NK-92 (cell line): Measurements from ENCODE around the gene GARS1.

Source experiments
- DNase-seq: peaks from one replicate; lab custom pipeline; 2025; ENCODE audit not compliant: unreplicated experiment; lab: John Stamatoyannopoulos, UW

The GARS1 gene

GRCh38 chr7:30652698-30653641, 58.3 kb downstream of the GARS1 start:
- no peak for DNase-seq

GRCh38 chr7:30654296-30655090, 59.8 kb downstream of the GARS1 start:
- no peak for DNase-seq

DNA sequence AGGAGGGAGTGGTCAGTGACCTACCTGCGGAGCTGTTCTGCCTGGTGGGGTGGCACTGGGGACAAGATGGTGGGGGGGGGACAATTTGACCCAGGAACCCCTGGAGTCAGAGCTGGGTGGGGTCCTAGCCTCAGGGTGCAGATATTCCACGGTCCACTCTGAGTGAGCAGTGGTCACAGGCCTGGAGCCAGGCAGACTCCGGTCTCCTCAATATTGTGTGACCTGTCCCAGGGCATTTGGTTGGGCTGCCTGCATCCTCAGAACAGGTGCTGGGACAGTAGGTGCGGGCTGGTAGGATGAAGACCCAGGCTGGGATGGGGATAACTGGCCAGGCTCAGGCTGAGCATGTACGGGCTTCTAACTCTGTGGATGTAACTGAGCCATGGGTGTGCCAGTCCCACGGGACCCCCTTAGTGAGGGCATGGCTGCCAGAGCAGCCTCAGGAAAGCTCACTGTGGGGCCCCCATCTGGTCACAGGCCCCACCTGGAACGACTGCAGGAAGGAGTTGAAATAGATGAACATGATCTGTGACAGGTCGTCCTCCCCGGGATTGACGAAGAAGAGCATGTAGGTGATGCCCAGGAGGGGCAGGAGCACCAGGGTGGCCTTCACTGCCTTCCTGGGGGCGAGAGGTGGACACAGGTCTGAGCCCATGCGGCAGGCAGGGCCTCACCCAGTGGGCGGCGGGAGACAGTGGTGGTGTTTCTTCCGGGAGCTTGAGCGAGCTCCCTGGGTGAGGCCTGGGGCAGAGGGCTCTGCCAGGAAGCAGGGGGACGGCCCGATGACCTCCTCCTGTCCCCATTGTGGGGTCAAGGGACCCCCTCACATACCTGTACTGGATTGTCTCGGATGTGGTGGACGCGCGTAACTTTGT, 60.7 kb downstream of the GARS1 start:
- no peak for DNase-seq

DNA sequence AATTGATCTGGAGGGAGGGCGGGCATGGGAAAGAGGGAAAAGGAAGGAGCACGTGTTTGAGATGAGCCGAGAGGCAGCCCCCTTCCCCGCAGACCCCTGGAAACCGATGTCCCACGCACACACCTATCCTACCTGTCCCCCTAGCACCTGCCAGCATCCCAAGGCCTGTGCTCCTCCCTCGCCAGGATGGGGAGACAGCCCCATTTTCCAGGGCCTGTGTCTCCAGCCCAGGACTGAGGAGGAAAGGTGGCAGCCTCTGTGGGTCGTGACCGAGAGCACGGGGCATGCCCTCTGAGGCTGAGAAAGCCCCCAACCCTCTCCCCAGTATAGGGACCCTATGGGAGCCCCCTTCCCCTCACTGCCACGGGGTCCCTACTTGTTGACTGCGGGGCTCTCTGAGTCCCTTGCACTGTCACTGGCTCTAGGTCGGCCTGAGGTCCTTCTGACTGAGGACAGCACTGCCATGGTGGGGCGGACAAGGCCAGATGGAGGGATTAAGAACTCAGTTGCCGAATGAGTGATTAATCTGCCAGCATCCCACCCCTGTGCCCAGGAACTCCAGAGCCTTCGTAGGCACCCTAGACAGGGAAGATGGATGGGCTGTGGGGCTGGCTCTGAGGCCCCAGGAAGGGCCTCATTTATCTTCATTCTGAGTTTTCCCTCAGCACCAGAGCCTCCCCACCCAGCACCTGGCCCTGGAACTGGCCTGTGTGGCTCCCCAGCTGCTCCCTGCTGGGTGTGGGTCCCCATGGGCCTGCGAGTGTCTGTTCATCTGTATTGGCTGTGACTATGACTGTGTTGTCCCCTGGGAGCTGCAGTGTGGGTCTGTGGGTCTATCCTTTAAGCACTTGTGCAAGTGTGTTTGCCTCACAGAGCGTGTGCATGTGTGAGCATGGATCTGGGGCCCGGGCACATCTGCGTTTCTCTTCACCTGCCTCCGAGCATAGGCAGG, 61.6 kb downstream of the GARS1 start:
- DNase-seq = no peak

DNA sequence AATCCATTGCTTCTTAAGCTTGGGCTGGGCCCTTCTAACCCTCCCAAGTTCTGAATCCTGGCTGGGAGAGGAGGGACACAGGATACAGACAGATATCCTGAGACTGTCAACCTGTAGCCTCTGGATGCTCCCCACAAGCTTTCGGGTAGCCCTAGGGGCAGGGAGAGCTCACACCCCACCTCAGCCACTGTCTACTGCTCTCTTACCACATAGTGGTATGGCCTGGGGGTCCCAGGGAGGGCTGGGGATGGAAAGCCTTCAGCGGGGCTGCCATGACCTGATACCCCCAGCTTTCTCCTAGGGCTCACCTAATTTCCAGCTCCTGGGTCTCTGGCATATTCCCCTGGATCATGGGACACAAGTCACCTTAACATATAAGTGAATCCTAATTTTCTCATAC, 62.5 kb downstream of the GARS1 start:
- no peak for DNase-seq

GRCh38 chr7:30658479-30659074, 63.9 kb downstream of the GARS1 start:
- no peak for DNase-seq

DNA sequence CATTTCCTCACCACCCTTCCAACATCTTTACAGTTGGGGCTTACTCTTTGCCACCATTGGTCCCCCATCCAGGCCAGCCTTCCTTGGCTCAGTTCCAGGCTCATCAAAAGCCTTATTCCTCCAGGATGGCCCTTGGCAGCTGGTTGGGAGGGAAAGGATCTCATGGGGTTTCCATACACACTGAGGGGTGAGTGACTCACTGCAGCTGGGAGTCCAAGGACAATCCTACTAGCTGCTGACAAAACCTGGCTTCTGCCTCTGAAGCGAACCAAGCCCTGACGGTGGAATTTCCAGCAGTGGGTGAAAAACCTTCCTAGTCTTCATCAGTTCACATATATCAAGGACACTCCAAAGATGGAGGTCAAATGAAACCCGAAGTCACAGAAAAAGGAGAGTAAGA, 64.6 kb downstream of the GARS1 start:
- DNase-seq = no peak

DNA sequence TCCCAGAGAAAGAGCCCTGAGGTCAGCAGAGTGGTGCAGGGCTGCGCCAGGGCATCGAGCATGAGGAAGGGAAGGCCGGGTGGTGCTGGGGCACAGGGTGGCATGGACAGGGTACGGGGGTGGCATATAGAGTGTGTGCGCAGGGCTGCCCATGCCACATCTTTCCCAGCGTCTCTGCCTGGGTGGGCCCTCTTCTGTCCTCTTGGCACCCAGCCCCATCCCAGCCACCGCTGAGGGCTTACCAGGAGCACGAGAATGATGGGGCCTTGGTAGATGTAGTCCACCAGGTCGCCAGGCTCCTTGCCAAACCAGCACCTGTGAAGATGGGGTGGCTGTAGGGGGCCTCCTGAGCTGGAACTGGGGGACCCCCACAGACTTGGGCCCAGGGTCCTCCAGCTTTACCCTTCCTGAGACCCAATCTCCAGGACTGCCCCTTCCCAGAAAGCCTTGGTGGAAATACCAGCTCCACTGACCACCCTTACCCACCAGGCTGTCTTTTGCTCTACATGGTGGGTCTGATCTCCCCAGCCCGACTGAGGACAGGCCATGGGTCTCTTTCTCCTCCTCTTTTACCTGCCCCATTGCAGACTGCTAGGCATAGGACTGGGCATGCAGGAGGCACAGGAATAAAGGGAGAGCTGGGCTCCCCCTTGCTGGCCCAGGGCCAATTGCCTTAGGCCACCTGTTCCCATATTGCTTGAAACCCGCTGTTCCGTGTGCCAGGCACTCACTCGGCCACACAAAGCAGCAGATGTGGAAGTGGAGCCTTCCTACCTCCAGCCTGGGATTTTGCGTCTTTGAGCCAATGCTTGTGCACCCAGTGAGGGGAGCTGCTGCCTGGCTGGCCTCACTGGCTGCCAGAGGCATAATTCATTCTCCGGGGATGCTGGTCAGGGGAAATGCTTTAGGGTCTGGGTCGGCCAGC, 65.9 kb downstream of the GARS1 start:
- DNase-seq = no peak

DNA sequence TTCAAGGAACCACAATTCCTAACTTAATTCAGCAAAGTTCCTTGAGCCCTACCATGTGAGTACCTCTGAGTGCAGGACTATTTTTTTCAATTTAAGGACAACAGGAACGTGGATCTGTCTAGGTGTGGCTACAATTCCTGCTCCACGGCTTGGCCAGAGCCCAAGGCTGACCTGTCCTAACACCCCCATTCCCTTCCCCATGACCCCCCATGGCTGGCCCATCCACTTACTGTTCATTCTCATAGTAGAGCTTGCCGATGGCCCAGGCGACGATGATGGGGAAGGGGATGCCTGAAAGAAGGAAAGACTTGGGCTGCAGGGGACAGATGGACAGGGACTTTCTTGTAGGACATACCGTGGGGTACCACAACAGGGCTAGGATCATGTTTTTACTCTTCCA, 67.2 kb downstream of the GARS1 start:
- no peak for DNase-seq

DNA sequence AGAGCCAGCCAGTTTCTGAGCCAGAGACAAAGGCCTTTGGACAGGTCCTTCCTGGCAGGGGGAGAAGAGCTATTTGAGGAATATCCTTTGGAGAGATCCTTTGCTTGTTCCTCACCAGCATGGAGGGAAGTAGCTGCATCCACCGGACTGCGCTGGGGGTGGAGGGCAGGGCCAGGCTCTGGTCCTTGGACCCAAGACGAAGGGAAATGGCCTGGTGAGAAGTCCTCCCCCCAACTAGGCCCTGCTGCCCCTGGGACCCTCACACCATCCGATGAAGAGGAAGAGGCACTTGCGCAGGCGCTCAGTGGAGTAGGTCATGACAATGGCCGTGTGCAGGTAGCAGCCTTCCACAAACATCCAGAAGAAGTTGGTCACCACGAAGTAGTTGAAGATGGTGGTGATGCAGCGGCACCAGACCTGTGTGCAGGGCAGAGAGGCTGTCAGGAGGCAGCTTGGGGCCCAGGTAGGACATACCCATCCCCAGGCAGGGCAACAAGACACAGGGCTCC, 67.8 kb downstream of the GARS1 start:
- no peak for DNase-seq

DNA sequence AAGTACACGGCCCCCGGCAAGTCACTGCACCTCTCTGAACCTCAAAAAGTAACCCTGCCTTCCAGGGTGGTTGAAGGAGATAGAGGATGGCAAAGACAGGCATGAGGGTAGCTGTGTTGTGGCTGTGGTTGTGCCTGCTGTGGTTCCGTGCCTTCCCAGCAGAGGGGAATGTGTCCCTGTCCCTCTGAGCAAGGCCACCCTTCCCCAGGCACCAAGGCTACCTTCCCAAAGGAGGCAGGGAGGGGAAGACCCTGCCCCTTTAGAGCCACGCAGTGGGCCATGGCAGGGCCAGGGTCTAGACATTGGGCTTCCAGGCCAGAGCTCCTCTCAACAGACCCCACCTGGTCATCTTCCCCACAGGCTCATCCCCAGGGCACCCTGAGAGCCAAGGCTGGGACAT, 68.7 kb downstream of the GARS1 start:
- DNase-seq = no peak

DNA sequence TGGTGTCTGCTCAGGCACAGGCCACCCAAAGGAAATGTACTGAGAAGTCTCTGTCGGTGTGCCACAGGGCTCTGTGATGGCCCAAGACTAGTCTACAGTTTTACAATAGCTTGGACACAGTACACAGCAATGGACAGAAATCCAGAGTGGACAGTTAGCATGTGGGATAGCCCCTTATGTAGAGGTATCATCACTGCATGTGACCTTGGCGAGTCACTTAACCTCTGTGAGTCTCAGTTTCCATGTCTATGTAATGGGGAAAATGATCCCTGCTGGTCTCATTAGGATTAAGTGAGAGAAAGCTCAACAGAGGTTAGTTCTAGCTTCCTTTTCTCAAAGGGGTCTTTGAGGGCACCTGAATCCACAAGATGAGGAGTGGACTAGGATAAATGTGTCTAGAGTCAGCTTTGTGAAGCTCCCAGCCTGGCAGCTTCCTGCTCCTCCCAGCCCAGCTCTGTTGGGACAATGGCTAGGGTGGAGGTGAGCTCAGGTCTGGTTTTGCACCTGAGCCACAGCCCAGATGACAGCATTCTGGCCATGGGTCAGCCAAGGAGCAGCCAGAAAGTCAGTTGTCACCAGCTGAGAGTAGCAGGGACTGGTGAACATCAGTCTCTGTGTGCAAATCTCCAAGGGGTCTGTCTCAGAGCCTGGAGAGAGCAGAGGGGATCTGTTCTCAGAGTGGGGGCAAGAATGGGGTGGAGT, 69.7 kb downstream of the GARS1 start:
- no peak for DNase-seq

DNA sequence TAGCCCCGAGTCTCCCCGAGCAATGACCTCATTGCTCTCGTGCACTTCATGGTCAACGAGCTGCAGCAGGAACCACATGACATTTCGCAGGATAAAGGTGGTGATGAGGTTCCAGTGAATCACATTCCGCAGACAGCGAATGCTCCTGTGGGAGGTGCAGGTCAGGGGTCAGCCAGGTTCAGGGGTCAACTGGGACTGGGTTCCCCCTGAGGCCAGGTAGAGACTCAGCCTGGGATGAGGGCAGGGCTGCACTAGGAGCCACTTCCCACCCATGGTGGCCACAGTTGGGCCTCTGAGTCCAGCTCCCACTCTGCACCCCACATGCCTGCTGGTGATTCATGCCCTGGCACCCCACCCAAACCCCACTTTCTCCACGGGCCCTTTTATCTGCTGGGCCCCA, 70.4 kb downstream of the GARS1 start:
- no peak for DNase-seq

DNA sequence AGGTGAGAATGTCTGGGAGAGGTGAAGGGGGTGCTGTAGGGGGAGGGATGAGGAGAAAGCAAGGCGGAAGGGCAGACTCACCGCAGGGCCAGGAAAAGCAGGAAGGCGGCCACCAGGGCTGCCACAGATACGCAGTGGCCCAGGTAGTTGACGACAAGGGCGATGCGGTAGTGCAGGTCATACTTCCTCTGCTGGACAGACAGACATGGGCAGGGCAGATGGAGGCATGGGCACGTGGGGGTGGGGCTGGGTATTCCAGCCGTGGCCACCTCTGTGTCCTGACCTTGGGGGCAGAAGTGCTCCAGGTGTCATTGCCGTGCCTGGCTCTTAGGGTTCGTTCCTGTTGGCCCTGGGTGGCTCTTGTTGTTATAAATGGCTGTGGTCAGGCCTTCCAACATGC, 70.8 kb downstream of the GARS1 start:
- DNase-seq = no peak

DNA sequence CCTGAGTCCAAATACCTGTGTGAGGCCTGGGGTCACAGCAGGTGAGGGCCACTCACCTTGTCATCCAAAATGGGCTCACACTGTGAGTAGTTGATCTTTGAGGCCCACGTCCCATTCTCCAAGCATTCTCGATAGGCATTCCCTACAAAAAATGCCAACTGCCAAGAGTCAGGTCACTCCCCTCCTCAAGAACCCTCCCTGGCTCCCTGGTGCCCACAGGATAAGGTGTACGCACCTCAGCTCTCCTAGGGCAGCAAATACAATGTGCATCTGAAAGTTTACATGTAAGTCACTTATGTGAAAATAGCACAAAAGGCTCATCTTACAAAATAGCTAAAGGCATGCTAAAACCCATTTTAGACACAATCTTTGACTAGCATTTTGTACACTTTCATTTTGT, 72.5 kb downstream of the GARS1 start:
- no peak for DNase-seq

DNA sequence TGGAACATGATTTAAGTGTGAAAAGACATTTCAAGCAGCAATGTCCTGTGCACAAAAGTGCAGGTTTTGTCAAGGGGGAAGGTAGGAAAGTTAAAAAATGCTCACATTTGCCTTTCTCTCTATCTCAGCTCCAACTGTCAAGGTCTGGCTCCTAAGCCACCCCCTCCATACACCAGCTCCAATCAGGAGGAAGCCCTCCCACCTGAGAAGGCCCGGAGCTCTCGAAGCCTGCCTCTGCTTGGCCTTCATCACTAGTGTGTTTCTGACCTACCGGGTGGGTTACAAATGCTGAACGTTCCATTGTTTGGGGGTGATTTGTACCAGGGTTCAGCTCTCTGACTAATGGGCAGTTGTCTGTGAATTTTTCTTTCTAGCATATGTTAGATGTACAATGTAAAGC, 73.4 kb downstream of the GARS1 start:
- no peak for DNase-seq

GRCh38 chr7:30671793-30672465, 77.3 kb downstream of the GARS1 start:
- DNase-seq = no peak
